H1 (cell line): ENCODE measurements around the gene CELSR1. TPM values are rescaled to one million over a fixed set of nuclear protein-coding genes. Genes with fewer than 3 reads are reported as not detected.

Experiments
- CTCF ChIA-PET: fragments of 300-600 bp; sonication (Branson Sonifier 250); formaldehyde crosslinking; loops from one replicate; lab custom pipeline; 2021; ENCODE audit not compliant: partially characterized antibody; lab: Charles Lee
- POLR2A ChIA-PET: fragments of 300-600 bp; sonication (Branson Sonifier 250); formaldehyde crosslinking; loops from one replicate; lab custom pipeline; 2021; ENCODE audit warnings: inconsistent platforms; ENCODE audit not compliant: partially characterized antibody; lab: Charles Lee
- DNase-seq, 2 experiments: peaks; one replicate each; pipeline versions ENCODE4 v3.0.0 to v3.0.0-alpha.2; 2010 to 2022; ENCODE audit warnings: low spot score in 2 of 2, low read depth in 1 of 2, mixed read lengths in 1 of 2
- FAIRE-seq: peaks from 2 replicates; lab custom pipeline; 2011; peaks lifted over from hg19 to GRCh38; lab: Jason Lieb, UNC
- H2AFZ ChIP-seq: 2 replicates; pipeline ENCODE4 v1.8.1; 2012; ENCODE audit warnings: low read length, inconsistent platforms
- H2AK5ac ChIP-seq: 2 replicates; pipeline ENCODE4 v1.6.1; 2013; ENCODE audit warnings: low read depth, low read length
- H2BK120ac ChIP-seq: replicated peaks from 2 replicates; pipeline ENCODE3; 2013; ENCODE audit warnings: low read depth, low read length, inconsistent platforms
- H2BK12ac ChIP-seq: 2 replicates; pipeline ENCODE4 v1.6.1; 2013; ENCODE audit warnings: low read depth, low read length
- H2BK15ac ChIP-seq: 2 replicates; pipeline ENCODE4 v1.6.1; 2013; ENCODE audit warnings: low read length
- H2BK20ac ChIP-seq: 2 replicates; pipeline ENCODE4 v1.6.1; 2013; ENCODE audit warnings: low read length
- H2BK5ac ChIP-seq: 2 replicates; pipeline ENCODE4 v1.6.1; 2013; ENCODE audit warnings: low read depth, low read length
- H3K14ac ChIP-seq: 2 replicates; pipeline ENCODE4 v1.6.1; 2013; ENCODE audit warnings: inconsistent platforms; ENCODE audit not compliant: insufficient read length
- H3K18ac ChIP-seq: 2 replicates; pipeline ENCODE4 v1.6.1; 2013; ENCODE audit warnings: low read length; ENCODE audit errors: extremely low read depth
- H3K23ac ChIP-seq: 2 replicates; pipeline ENCODE4 v1.6.1; 2013; ENCODE audit warnings: inconsistent platforms; ENCODE audit not compliant: insufficient read length
- H3K23me2 ChIP-seq: 2 replicates; pipeline ENCODE4 v1.6.1; 2013; ENCODE audit warnings: low read depth, low read length
- H3K27ac ChIP-seq: 2 replicates; pipeline ENCODE4 v1.6.1; 2011; ENCODE audit warnings: low read depth, low read length, inconsistent platforms
- H3K27me3 ChIP-seq, 4 experiments: replicated peaks in 1 of 4; 1 replicate in 1 of 4; 2 replicates in 3 of 4; pipeline versions ENCODE4 v1.6.1 to v1.8.1; 2011 to 2013; ENCODE audit warnings: low read length in 3 of 4, mild to moderate bottlenecking in 3 of 4, inconsistent platforms in 2 of 4, mixed read lengths in 2 of 4, moderate library complexity in 1 of 4; ENCODE audit not compliant: control insufficient read depth in 3 of 4, insufficient read depth in 3 of 4; ENCODE audit errors: extremely low read depth in 1 of 4
- H3K36me3 ChIP-seq, 4 experiments: 2 replicates each; pipeline versions ENCODE4 v1.6.1 to v1.8.1; 2011 to 2013; ENCODE audit warnings: mild to moderate bottlenecking in 4 of 4, low read length in 3 of 4, moderate library complexity in 2 of 4, control low read depth in 1 of 4, inconsistent platforms in 1 of 4; ENCODE audit not compliant: insufficient read depth in 4 of 4, control insufficient read depth in 2 of 4
- H3K4ac ChIP-seq: replicated peaks from 2 replicates; pipeline ENCODE3; 2013; ENCODE audit warnings: low read length, low read depth, mixed read lengths, inconsistent platforms; ENCODE audit not compliant: insufficient read length
- H3K4me1 ChIP-seq, 4 experiments: replicated peaks in 1 of 4; 1 replicate in 1 of 4; 2 replicates in 3 of 4; pipeline versions ENCODE4 v1.6.1 to v1.8.1; 2011 to 2013; ENCODE audit warnings: low read length in 3 of 4, inconsistent platforms in 2 of 4, mixed read lengths in 1 of 4; ENCODE audit not compliant: insufficient read depth in 4 of 4, control insufficient read depth in 3 of 4
- H3K4me2 ChIP-seq, 2 experiments: 2 replicates each; pipeline versions ENCODE4 v1.6.1 to v1.8.1; 2011 to 2013; ENCODE audit warnings: low read depth in 2 of 2, low read length in 2 of 2, control low read depth in 1 of 2, inconsistent platforms in 1 of 2, mild to moderate bottlenecking in 1 of 2; ENCODE audit not compliant: insufficient read depth in 1 of 2
- H3K4me3 ChIP-seq, 4 experiments: fragments of 200-600, 300-600 bp in 1 of 4; sonication (generic), shearing (Covaris generic), sonication (Bioruptor Twin) in 1 of 4; 2 replicates each; pipeline versions ENCODE4 v1.5.1 to v1.8.1; 2011 to 2016; ENCODE audit warnings: low read length in 4 of 4, low read depth in 3 of 4, control low read depth in 2 of 4, inconsistent platforms in 2 of 4, mild to moderate bottlenecking in 2 of 4, mixed read lengths in 1 of 4, moderate library complexity in 1 of 4; ENCODE audit not compliant: insufficient read depth in 2 of 4; ENCODE audit errors: extremely low read depth in 1 of 4
- H3K56ac ChIP-seq: replicated peaks from 2 replicates; pipeline ENCODE3; 2013; ENCODE audit warnings: low read depth, mild to moderate bottlenecking, mixed read lengths, low read length, inconsistent platforms; ENCODE audit not compliant: insufficient read length
- H3K79me1 ChIP-seq: 2 replicates; pipeline ENCODE4 v1.6.1; 2013; ENCODE audit warnings: low read depth, low read length, control low read depth
- H3K79me2 ChIP-seq, 2 experiments: 2 replicates each; pipeline versions ENCODE4 v1.6.1 to v1.8.1; 2012 to 2013; ENCODE audit warnings: low read length in 2 of 2, mild to moderate bottlenecking in 2 of 2, inconsistent platforms in 1 of 2; ENCODE audit not compliant: insufficient read depth in 2 of 2, control insufficient read depth in 1 of 2
- H3K9ac ChIP-seq, 4 experiments: replicated peaks in 1 of 4; 1 replicate in 1 of 4; 2 replicates in 3 of 4; pipeline versions ENCODE4 v1.6.1 to v1.8.1; 2011 to 2013; ENCODE audit warnings: low read depth in 3 of 4, low read length in 3 of 4, control low read depth in 2 of 4, mild to moderate bottlenecking in 2 of 4, moderate library complexity in 2 of 4, inconsistent platforms in 1 of 4; ENCODE audit errors: extremely low read depth in 1 of 4
- H3K9me3 ChIP-seq, 2 experiments: 2 replicates each; pipeline versions ENCODE4 v1.6.1 to v1.8.1; 2012 to 2013; ENCODE audit warnings: mild to moderate bottlenecking in 2 of 2, moderate library complexity in 2 of 2, control low read depth in 1 of 2, inconsistent platforms in 1 of 2, low read depth in 1 of 2, low read length in 1 of 2, mixed read lengths in 1 of 2; ENCODE audit not compliant: insufficient read depth in 2 of 2
- H4K20me1 ChIP-seq, 2 experiments: replicated peaks in 1 of 2; 2 replicates each; pipeline versions ENCODE3 to v1.8.1; 2011 to 2013; ENCODE audit warnings: inconsistent platforms in 2 of 2, low read length in 2 of 2, mild to moderate bottlenecking in 1 of 2; ENCODE audit not compliant: insufficient read depth in 2 of 2, control insufficient read depth in 1 of 2
- H4K5ac ChIP-seq: 2 replicates; pipeline ENCODE4 v1.6.1; 2013; ENCODE audit warnings: low read length, low read depth, mixed read lengths, inconsistent platforms; ENCODE audit not compliant: insufficient read length
- H4K8ac ChIP-seq: 2 replicates; pipeline ENCODE4 v1.8.0; 2013; ENCODE audit warnings: mild to moderate bottlenecking, moderate library complexity, low read length, inconsistent platforms; ENCODE audit not compliant: insufficient read depth; ENCODE audit errors: extremely low read depth
- H4K91ac ChIP-seq: replicated peaks from 2 replicates; pipeline ENCODE3; 2013; ENCODE audit warnings: low read length, mixed read lengths, inconsistent platforms; ENCODE audit not compliant: insufficient read length
- BACH1 ChIP-seq: IDR thresholded peaks from 2 replicates; pipeline ENCODE4 v1.6.1; 2012; ENCODE audit warnings: low read length, improper control_type of control experiment
- CBX8 ChIP-seq: fragments of 300-800, 300-1000 bp; sonication (generic); IDR thresholded peaks from 2 replicates; pipeline ENCODE4 v1.7.1; 2016; ENCODE audit warnings: low read depth, low read length, borderline replicate concordance
- HDAC6 ChIP-seq: IDR thresholded peaks from one replicate; pipeline ENCODE4 v1.7.1; 2012; ENCODE audit warnings: low read depth, mild to moderate bottlenecking, inconsistent platforms, low read length, moderate library complexity
- MAFK ChIP-seq: IDR thresholded peaks from 2 replicates; pipeline ENCODE4 v1.6.1; 2012; ENCODE audit warnings: low read depth, mild to moderate bottlenecking, improper control_type of control experiment, low read length
- POU5F1 ChIP-seq: IDR thresholded peaks from 2 replicates; pipeline ENCODE4 v1.6.1; 2011; ENCODE audit warnings: low read depth, mild to moderate bottlenecking, low read length, moderate library complexity
- SAP30 ChIP-seq: fragments of 300-600 bp; sonication (generic); IDR thresholded peaks from 2 replicates; pipeline ENCODE4 v1.7.1; 2012; ENCODE audit warnings: low read length, moderate library complexity, mild to moderate bottlenecking, inconsistent platforms; ENCODE audit not compliant: insufficient read depth, insufficient replicate concordance
- TEAD4 ChIP-seq: IDR thresholded peaks from 2 replicates; pipeline ENCODE4 v1.6.1; 2012; ENCODE audit warnings: low read depth, low read length, inconsistent platforms, mixed read lengths
- WGBS, 2 experiments: shearing (Covaris generic) in 1 of 2; methylation state at CpG; one replicate each; pipeline versions ENCODE4 v1.1.6 to v1.1.7; 2013 to 2015; ENCODE audit warnings: low lambda C conversion rate in 2 of 2, mixed read lengths in 2 of 2, inconsistent platforms in 1 of 2, low coverage in 1 of 2, missing lambda C conversion rate in 1 of 2; ENCODE audit not compliant: insufficient replicate concordance in 2 of 2, insufficient coverage in 1 of 2, insufficient read length in 1 of 2; ENCODE audit errors: extremely low coverage in 1 of 2, missing lambda C conversion rate in 1 of 2; 5-methylcytosine and 5-hydroxymethylcytosine counted together
- polyA plus RNA-seq, 7 experiments: library from polyadenylated mRNA; depleted of rRNA in 3 of 7; stranded (reverse) in 5 of 7; unstranded in 2 of 7; fragments of >200 nt in 5 of 7; fragments of 200-250 nt in 2 of 7; gene quantifications; 1 replicate in 5 of 7; 2 replicates in 1 of 7; 4 replicates in 1 of 7; pipeline versions ENCODE4 v1.2.1 to v1.2.3, GENCODE V29; 2011 to 2013; ENCODE audit warnings: missing spikeins in 2 of 7, mixed read lengths in 2 of 7
- total RNA-seq: library from RNA; stranded (reverse); fragmentation: NEBNext Ultra II Directional; extraction: Animal tissue kit (Norgen Biotek cat#: 25700); gene quantifications from 2 replicates; pipeline ENCODE4 v1.2.1, GENCODE V29; 2021

CELSR1 gene
- total and polyA plus RNA-seq, 2 of the 8 experiments (the other 6 are each of a cell fraction or from before 2014, with no cell fraction given) = 9.0 to 12.4 TPM

GRCh38 chr22:46514592-46515207 lies 22.7 kb downstream of the CELSR1 start:
- Histone ChIP-seq H3K23ac (no peak overlapping the region), H2BK120ac (no peak overlapping the region), H3K9ac (0 out of 7 replicates have a peak overlapping the region, but pooled peaks of 1 of the 4 experiments have one; percentile 15), H2BK12ac (peak overlapping the region; percentile 50; the same call in 1 of the 2 replicates), H2BK15ac (no peak overlapping the region; the same call in 1 of the 2 replicates), H3K9me3 (no peaks in the 10 kb centered on the region), H3K4me1 (peaks cover 0 to 18% (median 12%) of the 10 kb centered on the region in 4 experiments; a peak in 6 of 7 replicates), H4K8ac (peak overlapping the region; percentile 80), H3K27ac (no peak overlapping the region; the same call in 1 of the 2 replicates), H3K79me2 (no peaks in the 10 kb centered on the region; a peak in 1 of 4 replicates), H2BK5ac (peak overlapping the region; percentile 66; the same call in 1 of the 2 replicates), H3K14ac (no peak overlapping the region), H3K23me2 (no peaks in the 10 kb centered on the region), H3K36me3 (no peaks in the 10 kb centered on the region), H3K4me3 (no peak overlapping the region), H4K20me1 (peaks cover 0 to 4% of the 10 kb centered on the region in 2 experiments), H3K4me2 (peak overlapping the region in 1 of 2 experiments; percentile 9; a peak in 2 of 4 replicates), H2AFZ (no peak overlapping the region), H2BK20ac (no peak overlapping the region; the same call in 1 of the 2 replicates), H4K91ac (peak overlapping the region; percentile 94), H3K79me1 (peaks cover 5% of the 10 kb centered on the region; the same call in 1 of the 2 replicates), H3K56ac (no peak overlapping the region), H4K5ac (no peak overlapping the region), H3K27me3 (no peaks in the 10 kb centered on the region), H2AK5ac (no peak overlapping the region), H3K18ac (peak overlapping the region; percentile 71; the same call in 1 of the 2 replicates), H3K4ac (no peak overlapping the region)
- TF ChIP-seq TEAD4 (no peak), HDAC6 (no peak), SAP30 (no peak), CBX8 (no peak), MAFK (peak; percentile 36; the same call in 1 of the 2 replicates), POU5F1 (no peak), BACH1 (peak; percentile 65; the same call in 1 of the 2 replicates)
- FAIRE-seq = no peak
- ChIA-PET POLR2A (interaction anchor here (0.7 to 1.0 kb wide), 3 partner anchors 14 to 37 kb away, joined by 3 read pairs; partner anchors contain the start of gene CELSR1), CTCF (interaction anchor here (1.7 kb wide), 1 partner anchor 27 kb away, joined by 5 read pairs; no protein-coding TSS in a partner anchor)
- no peak for DNase-seq
- WGBS, 2 experiments = 81% methylated on average over 14 of the region's 16 CpGs; no CpG with 5 or more reads in 1 of the 2 experiments
